ENCODE data around the gene NXF2B.
"Not testable (repeated sequence)": the region's sequence is repeated elsewhere in the genome, so short reads cannot be mapped to it uniquely, and the experiment has no call there.

NXF2B gene, protein sequence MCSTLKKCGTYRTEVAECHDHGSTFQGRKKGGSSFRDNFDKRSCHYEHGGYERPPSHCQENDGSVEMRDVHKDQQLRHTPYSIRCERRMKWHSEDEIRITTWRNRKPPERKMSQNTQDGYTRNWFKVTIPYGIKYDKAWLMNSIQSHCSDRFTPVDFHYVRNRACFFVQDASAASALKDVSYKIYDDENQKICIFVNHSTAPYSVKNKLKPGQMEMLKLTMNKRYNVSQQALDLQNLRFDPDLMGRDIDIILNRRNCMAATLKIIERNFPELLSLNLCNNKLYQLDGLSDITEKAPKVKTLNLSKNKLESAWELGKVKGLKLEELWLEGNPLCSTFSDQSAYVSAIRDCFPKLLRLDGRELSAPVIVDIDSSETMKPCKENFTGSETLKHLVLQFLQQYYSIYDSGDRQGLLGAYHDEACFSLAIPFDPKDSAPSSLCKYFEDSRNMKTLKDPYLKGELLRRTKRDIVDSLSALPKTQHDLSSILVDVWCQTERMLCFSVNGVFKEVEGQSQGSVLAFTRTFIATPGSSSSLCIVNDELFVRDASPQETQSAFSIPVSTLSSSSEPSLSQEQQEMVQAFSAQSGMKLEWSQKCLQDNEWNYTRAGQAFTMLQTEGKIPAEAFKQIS

DNA sequence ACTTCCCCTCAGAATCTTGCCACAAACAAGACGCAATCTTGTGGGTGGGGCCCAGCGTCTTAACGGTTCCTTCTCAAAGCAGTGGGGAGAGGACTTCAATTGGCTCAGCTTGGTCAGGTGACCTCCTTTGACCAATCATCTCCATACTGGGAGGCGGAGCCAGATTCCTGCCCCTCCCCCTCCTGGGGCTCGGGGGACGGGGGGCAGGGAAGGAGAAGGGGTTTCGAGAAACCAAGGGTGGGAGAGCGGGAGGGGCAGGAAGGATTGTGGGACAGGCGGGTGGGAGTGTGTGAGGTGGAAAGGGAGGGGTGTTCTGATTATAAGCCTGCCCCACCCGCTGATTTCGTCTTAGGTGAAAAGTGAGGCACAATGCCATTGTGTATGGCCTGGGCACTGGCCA is at the start of gene NXF2B:
NXF2B (minus strand) TSS at position 101 of the 400 bp plus-strand sequence. CDS start 59,972 bp downstream, outside the sequence.
- not testable (repeated sequence) for DNase-seq (ENCODE audit: low read depth in 2 of 2)

DNA sequence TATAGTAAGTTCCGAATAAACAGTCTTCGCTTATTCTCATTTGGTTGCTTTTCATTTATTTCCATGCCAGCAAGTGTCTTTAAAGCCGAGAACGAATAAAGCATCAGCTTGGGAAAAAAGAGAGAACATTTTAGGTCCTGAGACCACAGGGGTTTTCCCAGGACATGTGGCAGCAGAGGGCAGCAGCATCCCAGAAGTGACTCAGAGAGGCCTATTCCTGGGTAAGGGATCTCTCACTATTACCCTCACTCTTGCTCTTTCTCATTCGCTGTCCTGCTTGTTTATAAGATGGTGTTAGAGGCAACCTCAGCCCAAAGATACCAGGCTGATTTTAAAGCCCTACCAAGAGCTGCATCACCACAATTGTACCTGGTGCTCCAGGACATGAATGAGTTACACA is 39.0 kb upstream of the NXF2B start:
- DNase-seq (ENCODE audit: low read depth in 2 of 2): not testable (repeated sequence)

DNA sequence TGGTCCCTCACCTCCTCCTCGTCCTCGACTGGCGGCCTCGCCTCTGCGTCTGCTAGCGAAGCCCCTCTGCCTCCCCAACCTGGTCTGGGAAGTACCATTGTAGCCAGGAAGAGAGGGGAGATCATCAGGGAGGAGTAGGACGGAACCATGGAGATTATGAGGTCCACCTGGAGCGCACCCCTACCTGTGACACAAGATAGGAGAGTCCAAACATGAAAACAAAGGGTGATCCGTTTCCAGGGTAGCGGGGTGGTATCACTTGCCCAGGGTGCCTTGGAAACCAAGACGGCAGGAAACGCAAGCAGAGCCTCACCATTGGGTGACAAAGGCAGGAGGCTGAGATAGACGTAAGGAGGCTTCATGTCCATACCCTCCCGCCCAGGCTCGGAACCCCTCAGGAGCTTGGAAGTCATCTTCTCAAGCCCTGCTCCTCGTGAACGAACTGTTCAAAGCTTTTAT is 32.0 kb upstream of the NXF2B start, which contains the start of gene TCP11X2:
TCP11X2 (minus strand) TSS at position 51 of the 459 bp plus-strand sequence.
- not testable (repeated sequence) for DNase-seq (ENCODE audit: low read depth in 2 of 2)

DNA sequence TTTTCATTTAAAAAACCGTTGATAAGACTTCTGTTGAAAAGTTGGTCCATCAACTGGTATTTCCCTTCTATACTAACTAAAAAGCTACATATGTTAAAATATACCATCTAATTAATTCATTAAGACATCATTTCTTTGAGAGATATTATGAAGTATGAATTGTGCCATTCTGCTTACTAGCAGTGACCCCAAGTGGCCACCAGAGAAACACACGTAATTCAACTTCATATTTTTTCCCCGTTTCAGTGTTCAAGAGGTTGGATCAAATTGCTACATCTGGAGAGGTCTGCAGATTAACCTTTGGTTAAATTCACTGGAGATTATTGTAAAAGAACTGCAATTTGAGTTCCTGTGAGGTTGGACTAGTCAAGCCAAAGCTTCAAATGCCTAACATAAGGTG is 30.4 kb upstream of the NXF2B start:
- not testable (repeated sequence) for DNase-seq (ENCODE audit: low read depth in 2 of 2)

DNA sequence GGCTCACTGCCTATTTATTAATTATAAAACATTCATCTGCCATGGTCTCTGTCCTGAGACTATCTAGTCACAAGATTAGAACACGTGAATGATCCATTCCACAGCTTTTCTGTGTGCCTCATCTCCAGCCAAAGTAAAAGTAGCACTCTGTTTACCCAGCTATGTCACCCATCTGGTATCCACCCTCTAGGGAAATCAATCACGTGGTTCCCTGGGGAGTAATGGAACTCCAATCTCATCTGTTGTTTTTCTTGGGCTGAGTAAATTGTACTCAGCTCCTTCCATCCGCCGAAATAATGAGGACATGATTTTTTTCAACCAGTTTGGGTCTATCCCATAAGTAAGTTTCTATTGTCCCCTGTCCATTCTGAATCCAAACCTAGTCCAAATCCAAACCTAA is 18.8 kb upstream of the NXF2B start:
- DNase-seq (ENCODE audit: low read depth in 2 of 2): not testable (repeated sequence)

DNA sequence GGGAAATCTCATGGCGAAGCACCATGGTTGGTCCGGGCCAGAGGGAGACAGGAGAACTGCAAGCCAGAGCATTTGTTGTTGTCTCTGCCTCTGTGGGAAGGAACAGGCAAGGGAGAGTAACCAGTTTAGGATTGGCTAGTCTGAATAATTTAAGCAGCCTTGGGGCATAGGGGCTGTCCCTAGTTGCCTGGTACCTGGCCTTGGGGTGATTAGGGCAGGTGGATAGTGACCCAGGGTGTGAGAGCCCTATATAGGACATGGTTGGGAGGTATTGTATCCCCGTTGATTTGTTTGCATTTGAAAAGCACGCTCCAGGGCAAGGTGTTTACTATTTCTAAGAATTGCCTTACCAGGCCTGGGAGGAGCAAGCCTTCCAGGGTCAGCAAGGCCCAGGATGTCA is 25.3 kb downstream of the NXF2B start:
- not testable (repeated sequence) for DNase-seq (ENCODE audit: low read depth in 2 of 2)

DNA sequence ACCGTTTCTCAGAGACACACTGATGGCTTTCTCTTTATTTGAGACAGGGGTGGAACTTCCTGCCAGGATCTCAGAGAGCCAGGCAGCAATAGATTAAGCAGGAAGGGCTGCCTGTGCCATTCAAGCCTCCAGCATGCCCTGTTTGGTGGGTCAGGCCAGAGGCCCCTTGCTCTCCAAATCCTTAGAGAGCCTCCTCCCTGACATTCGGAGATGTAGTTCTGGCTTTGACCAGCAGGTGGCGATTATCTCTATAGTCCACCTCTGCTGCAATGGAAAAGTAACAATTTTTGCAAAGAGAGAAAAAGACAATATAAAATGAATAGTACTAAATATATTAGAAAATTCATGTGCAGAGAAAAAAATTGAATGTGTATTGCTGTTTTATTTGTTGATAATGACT is 93.9 kb downstream of the NXF2B start:
- peak; percentile 19 to 59 for DNase-seq (ENCODE audit: low read depth in 2 of 2)

DNA sequence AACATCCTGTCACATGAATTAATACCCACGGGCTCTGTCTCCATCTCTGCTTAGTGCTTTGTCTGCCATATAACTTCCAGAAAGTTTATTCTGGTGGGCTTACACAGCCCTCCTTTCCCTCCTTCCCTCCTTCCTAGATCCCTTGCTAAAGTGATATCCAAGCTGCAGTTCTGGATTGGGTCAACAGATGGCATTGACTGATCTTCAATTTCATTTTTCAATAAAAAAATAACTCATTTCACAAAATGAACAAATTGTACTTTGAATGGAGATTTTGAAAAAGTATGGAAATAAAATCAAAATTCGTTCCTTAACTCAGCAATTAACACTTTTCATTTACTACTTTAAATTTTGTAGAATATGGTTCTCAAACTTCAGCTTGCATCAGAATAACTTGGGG is 97.9 kb downstream of the NXF2B start:
- DNase-seq (ENCODE audit: low read depth in 2 of 2): no peak

DNA sequence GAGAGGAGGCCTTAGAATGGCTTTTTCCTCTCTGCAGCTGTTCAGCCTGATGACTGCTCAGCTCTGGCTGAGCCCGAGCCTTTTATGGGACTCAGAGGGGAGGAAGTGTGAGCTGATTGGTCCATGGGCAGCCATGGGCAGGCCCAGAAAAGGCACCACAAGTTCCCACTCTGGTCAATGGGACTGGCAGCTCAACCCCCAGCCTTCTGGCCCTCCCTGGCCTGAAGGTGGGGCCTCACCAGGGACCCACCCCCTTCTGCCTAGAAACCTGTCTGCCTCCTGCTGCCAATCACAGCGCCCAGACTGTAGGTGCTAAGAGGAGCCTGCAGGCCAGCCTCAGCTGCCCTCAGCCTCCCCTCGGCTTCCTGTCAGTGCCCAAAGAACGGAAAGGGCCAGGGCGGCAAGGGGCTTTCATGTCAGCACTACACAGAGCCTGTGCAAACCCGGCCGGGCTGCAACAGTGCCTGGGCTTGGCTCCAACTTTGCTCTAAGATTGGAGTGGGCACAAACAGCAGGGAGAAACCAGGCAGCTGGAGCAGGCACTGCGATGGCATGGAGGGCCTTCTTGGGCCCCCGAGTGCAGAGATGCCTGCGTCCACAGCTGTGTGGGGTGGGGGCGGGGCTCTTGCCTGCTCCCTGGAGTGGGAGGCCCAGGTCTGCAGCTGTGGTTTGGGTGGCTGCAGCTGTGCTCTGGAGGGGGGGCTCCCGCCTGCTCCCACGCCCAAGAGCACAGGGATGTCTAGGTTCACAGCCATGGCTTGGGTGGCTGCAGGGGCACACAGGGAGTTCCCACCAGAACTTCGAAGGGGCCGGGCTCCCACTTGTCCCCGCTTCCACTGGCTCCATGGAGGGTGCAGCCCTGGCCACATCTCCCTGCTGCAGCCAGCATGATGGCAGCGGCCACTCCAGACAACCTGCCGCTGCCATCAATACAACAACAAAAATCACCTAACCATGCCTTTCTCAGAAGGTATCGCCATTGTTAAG is 100.2 kb downstream of the NXF2B start:
- DNase-seq (ENCODE audit: low read depth in 2 of 2): no peak

DNA sequence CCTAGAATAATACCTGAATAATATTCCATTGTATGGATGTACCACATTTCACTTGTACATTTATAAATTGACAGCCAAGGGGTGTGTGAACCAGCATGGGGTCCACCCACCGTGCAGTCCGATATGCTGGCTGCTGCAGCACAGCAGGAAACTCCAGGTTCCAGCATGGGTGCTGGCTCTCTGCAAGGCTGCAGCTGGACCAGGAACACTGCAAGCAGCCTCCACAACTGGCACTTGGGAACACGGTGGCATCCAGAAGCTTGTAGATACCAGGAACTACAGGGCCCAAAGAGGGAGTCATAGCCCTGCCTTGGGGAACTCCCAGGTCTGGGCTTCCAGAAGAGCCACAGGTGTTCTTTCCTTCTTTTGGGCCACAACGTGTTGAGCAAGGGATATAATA is 101.6 kb downstream of the NXF2B start:
- DNase-seq (ENCODE audit: low read depth in 2 of 2): no peak

Data from stimulated activated CD4-positive, alpha-beta T cell treated with anti-CD3 and anti-CD28 coated beads, Interleukin-12 subunit alpha, Interleukin-12 subunit beta, amount 100 ng/mL, for 24 hours (primary cell).